Heart right ventricle (tissue), 16 donors: ENCODE measurements around the gene PRKAG2. TPM values are rescaled to one million over a fixed set of nuclear protein-coding genes. Genes with fewer than 3 reads are reported as not detected.

Experiments used
- ATAC-seq, 8 donors: fragments of 200-7000 bp; cut with Tn5 transposase; one replicate each; pipeline ENCODE4 v1.9.1; 2020; ENCODE audit warnings: mild to moderate bottlenecking in 8 of 8, moderate library complexity in 8 of 8, moderate number of reproducible peaks in 1 of 8
- DNase-seq, 2 donors: peaks; one replicate each; pipeline ENCODE4 v3.0.0-alpha.2; 2020
- H3K27ac ChIP-seq, 10 donors: fragments of 200-600 bp; sonication (generic) in 2 of 10; one replicate each; pipeline versions ENCODE4 v1.5.0 to v1.8.0; 2020 to 2022; ENCODE audit warnings: mild to moderate bottlenecking in 3 of 10
- H3K27me3 ChIP-seq, 7 donors: fragments of 200-600 bp; one replicate each; pipeline ENCODE4 v1.8.0; 2021 to 2022; ENCODE audit warnings: mild to moderate bottlenecking in 2 of 7
- H3K36me3 ChIP-seq, 9 donors: fragments of 200-600 bp; sonication (generic) in 1 of 9; one replicate each; pipeline versions ENCODE4 v1.5.0 to v1.8.0; 2020 to 2022; ENCODE audit warnings: mild to moderate bottlenecking in 2 of 9
- H3K4me1 ChIP-seq, 9 donors: fragments of 200-600 bp; sonication (generic) in 1 of 9; one replicate each; pipeline versions ENCODE4 v1.5.0 to v1.8.0; 2020 to 2022; ENCODE audit warnings: mild to moderate bottlenecking in 4 of 9
- H3K4me3 ChIP-seq, 10 donors: fragments of 200-600 bp; sonication (generic) in 2 of 10; one replicate each; pipeline versions ENCODE4 v1.5.0 to v1.8.0; 2020 to 2022; ENCODE audit warnings: mild to moderate bottlenecking in 7 of 10, moderate library complexity in 2 of 10
- H3K9me3 ChIP-seq, 11 donors: fragments of 200-600 bp in 10 of 11; sonication (generic) in 2 of 11; one replicate each; pipeline versions ENCODE4 v1.5.0 to v1.8.0; 2013 to 2022; ENCODE audit warnings: mild to moderate bottlenecking in 2 of 11, control low read depth in 1 of 11, moderate library complexity in 1 of 11
- WGBS, 2 donors: extraction: QIAGEN DNeasy Blood & Tissue Kit; methylation state at CpG; one replicate each; pipeline ENCODE4 v1.1.7; 2013; ENCODE audit warnings: inconsistent platforms in 1 of 2; 5-methylcytosine and 5-hydroxymethylcytosine counted together
- intact Hi-C, 10 donors: fragments of 100-400 bp; cut with DNase I; formaldehyde crosslinking; loops; one replicate each; pipeline versions ENCODE4 v1.11.1 to v1.14.2; 2022
- polyA plus RNA-seq, 2 donors: library from polyadenylated mRNA; stranded (reverse); fragments of 200-250 nt; gene quantifications; one replicate each; pipeline ENCODE4 v1.2.3, GENCODE V29; 2013
- total RNA-seq, 10 donors: library from RNA; stranded (reverse); fragmentation: NEBNext Ultra II Directional in 3 of 10; extraction: Animal tissue kit (Norgen Biotek cat#: 25700) in 3 of 10; gene quantifications; one replicate each; pipeline versions ENCODE4 v1.2.1 to v1.2.4, GENCODE V29; 2021 to 2023
- TF ChIP-seq, protein P1 (sequence below), 9 donors: fragments of 200-600 bp; sonication (generic) in 2 of 9; IDR thresholded peaks; one replicate each; pipeline versions ENCODE4 v1.5.0 to v1.8.0; 2021 to 2022; ENCODE audit warnings: antibody characterized with exemption in 9 of 9, mild to moderate bottlenecking in 5 of 9, moderate library complexity in 1 of 9
- donor health status: Arrhythmogenic right ventricular cardiomyopathy.
- donor health status: ischemic (EF 13 %, LVEDD 7.1; RV severe dilation, severe dysfunction).
- donor health status: healthy with polysubstance abuse.
- donor health status: DM: no; HTN: yes; CAD: no.
- donor health status: DM: no; HTN: no; CAD: no.
- donor health status: ischemic (EF 25% LVEDD 6.9; RV normal size, moderate dysfunction).
- donor health status: ischemic (EF 25% LVEDD 5.7; RV mildly dilated, moderate dysfunction).
- donor health status: healthy.
- donor health status: DM: yes; HTN: yes; CAD: no.
- donor health status: Ischemic cardiomyopathy.
- donor health status: ischemic (EF 35%, LVEDD 5.7; RV mildly dilated, moderate dysfunction).
- donor health status: nonischemic (EF 11% LVEDD 7.7; RV severe dilation, severe dysfunction).
- donor health status: DM: yes; HTN: yes; CAD: no.
- donor health status: PGD.
- donor health status: ischemic (EF 29% LVEDD 5.4; RV normal size, mild dysfunction).
- donor health status: nonischemic (EF 23%, LVEDD 6.1; RV moderate dilation, normal function).

Gene PRKAG2
- total and polyA plus RNA-seq, 12 donors: 52.4 to 156 (median 114) TPM

DNA sequence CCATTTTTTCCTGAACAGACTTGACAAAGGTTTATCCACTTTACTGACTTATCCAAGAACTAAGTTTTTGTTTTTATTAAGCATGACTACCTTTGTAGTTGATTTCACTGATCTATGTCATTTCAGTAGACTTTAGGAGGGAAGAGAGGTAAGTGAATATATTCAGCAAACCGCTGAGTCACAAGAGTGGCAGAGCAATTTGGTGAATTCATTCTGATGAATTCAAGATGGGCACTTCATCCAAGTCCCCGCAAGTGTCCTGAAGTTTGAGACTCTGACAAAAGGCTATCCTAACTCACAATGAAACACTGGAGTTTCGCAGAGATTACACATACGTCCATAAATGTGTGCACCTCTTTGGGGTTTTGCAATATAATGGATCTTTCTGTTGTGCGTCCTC lies 255.0 kb downstream of the PRKAG2 start:
- intact Hi-C loops: loop anchor here in 4 of 10 donors (5.0 to 10.0 kb wide), 6 partner anchors 83 to 255 kb away; no protein-coding TSS in a partner anchor
- 79 to 93% methylated on average over 5 of the region's 5 CpGs for WGBS, 2 donors

GRCh38 chr7:151616443-151617213 lies 260.3 kb downstream of the PRKAG2 start:
- Histone ChIP-seq H3K27me3 (no peaks in the 10 kb centered on the region), H3K27ac (no peak overlapping the region), H3K36me3 (peaks cover 0 to 36% (median 0%) of the 10 kb centered on the region in 9 donors), H3K9me3 (no peaks in the 10 kb centered on the region), H3K4me3 (no peak overlapping the region), H3K4me1 (peaks cover 0 to 17% (median 2%) of the 10 kb centered on the region in 9 donors)
- intact Hi-C loops: no loop called here
- 64 to 68% methylated on average over 19 of the region's 19 CpGs for WGBS, 2 donors
- no peak for DNase-seq
- TF ChIP-seq, protein P1, sequence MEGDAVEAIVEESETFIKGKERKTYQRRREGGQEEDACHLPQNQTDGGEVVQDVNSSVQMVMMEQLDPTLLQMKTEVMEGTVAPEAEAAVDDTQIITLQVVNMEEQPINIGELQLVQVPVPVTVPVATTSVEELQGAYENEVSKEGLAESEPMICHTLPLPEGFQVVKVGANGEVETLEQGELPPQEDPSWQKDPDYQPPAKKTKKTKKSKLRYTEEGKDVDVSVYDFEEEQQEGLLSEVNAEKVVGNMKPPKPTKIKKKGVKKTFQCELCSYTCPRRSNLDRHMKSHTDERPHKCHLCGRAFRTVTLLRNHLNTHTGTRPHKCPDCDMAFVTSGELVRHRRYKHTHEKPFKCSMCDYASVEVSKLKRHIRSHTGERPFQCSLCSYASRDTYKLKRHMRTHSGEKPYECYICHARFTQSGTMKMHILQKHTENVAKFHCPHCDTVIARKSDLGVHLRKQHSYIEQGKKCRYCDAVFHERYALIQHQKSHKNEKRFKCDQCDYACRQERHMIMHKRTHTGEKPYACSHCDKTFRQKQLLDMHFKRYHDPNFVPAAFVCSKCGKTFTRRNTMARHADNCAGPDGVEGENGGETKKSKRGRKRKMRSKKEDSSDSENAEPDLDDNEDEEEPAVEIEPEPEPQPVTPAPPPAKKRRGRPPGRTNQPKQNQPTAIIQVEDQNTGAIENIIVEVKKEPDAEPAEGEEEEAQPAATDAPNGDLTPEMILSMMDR (IDR thresholded peaks at IDR 0.05): no peak
- ATAC-seq: peak in 5 of 8 donors; percentile 55 to 70 (median 64)

More for the DNA sequence above, 255.0 kb downstream of the PRKAG2 start:
- ATAC-seq: no peak
- TF ChIP-seq, protein P1 (IDR thresholded peaks at IDR 0.05): no peak
- Histone ChIP-seq H3K4me1 (peaks cover 0 to 31% (median 11%) of the 10 kb centered on the region in 9 donors), H3K27ac (no peak overlapping the region), H3K36me3 (peaks cover 0 to 25% (median 0%) of the 10 kb centered on the region in 9 donors), H3K27me3 (no peaks in the 10 kb centered on the region), H3K9me3 (no peaks in the 10 kb centered on the region), H3K4me3 (no peak overlapping the region)
- DNase-seq: no peak

DNA sequence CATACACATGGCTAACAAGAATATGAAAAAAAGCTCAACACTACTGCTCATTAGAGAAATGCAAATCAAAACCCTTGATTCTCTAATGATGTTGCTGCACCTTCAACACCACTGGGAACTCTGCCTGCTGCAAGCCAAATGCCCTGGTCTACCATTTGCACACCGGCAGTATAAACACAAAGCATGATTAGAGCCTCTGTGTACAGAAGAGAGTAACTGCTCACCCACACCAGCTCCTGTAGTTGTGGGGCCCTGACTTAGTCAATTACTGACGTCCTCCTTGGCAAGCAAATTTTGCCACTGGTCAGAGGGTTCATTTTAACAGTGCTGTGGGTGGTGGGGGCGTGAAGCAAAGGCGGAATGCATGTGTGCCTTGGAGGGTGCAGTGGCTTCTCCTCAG lies 261.1 kb downstream of the PRKAG2 start:
- H3K9me3 ChIP-seq: no peaks in the 10 kb centered on the region
- peaks cover 0 to 36% (median 0%) of the 10 kb centered on the region in 9 donors for H3K36me3 ChIP-seq
- no peak overlapping the region for H3K27ac ChIP-seq
- intact Hi-C loops: no loop called here
- H3K27me3 ChIP-seq: no peaks in the 10 kb centered on the region
- 81 to 85% methylated on average over 4 of the region's 4 CpGs for WGBS, 2 donors
- peak in 3 of 8 donors; percentile 9 to 25 (median 15) for ATAC-seq
- TF ChIP-seq, protein P1 (IDR thresholded peaks at IDR 0.05): no peak
- H3K4me1 ChIP-seq: peaks cover 0 to 17% (median 2%) of the 10 kb centered on the region in 9 donors
- no peak for DNase-seq
- H3K4me3 ChIP-seq: no peak overlapping the region

- Histone ChIP-seq H3K9me3 (no peaks in the 10 kb centered on the region), H3K27ac (no peak overlapping the region), H3K4me1 (peaks cover 0 to 17% (median 2%) of the 10 kb centered on the region in 9 donors), H3K36me3 (peaks cover 0 to 32% (median 0%) of the 10 kb centered on the region in 9 donors), H3K4me3 (no peak overlapping the region), H3K27me3 (no peaks in the 10 kb centered on the region)
- TF ChIP-seq, protein P1 (IDR thresholded peaks at IDR 0.05): no peak
- no peak for DNase-seq
- intact Hi-C loops: no loop called here
- 97% methylated on average over 3 of the region's 3 CpGs for WGBS, 2 donors
- ATAC-seq: no peak
Measured at GRCh38 chr7:151615058-151615457, 261.9 kb downstream of the PRKAG2 start.
